ENCODE data around the gene C17orf75.

Gene C17orf75

GRCh38 chr17:32289471-32290070 lies 52.4 kb downstream of the C17orf75 start:
- H3K27ac Mint-ChIP-seq: no peak overlapping the region
- no peak overlapping the region for H3K4me3 Mint-ChIP-seq
- no peaks in the 10 kb centered on the region for H3K36me3 Mint-ChIP-seq (ENCODE audit: low read depth)
- peaks cover 70% of the 10 kb centered on the region for H3K27me3 Mint-ChIP-seq (ENCODE audit: low read depth, poor library complexity)
- H3K4me1 Mint-ChIP-seq: peaks cover 31% of the 10 kb centered on the region
- no peak for DNase-seq
- TF ChIP-seq CTCF (IDR thresholded peaks at IDR 0.05): no peak
- H3K9me3 Mint-ChIP-seq: no peaks in the 10 kb centered on the region

- no peak for DNase-seq
- TF ChIP-seq CTCF (IDR thresholded peaks at IDR 0.05): no peak
- Mint-ChIP-seq H3K4me3 (no peak overlapping the region), H3K9me3 (no peaks in the 10 kb centered on the region), H3K36me3 (ENCODE audit: low read depth) (no peaks in the 10 kb centered on the region), H3K4me1 (peaks cover 40% of the 10 kb centered on the region), H3K27me3 (ENCODE audit: low read depth, poor library complexity) (peaks cover 72% of the 10 kb centered on the region), H3K27ac (no peak overlapping the region)
Measured at GRCh38 chr17:32288615-32289014, 53.4 kb downstream of the C17orf75 start.

GRCh38 chr17:32287804-32288511 lies 54.0 kb downstream of the C17orf75 start:
- no peak for DNase-seq
- Mint-ChIP-seq H3K4me3 (no peak overlapping the region), H3K36me3 (ENCODE audit: low read depth) (no peaks in the 10 kb centered on the region), H3K4me1 (peaks cover 42% of the 10 kb centered on the region), H3K27me3 (ENCODE audit: low read depth, poor library complexity) (peaks cover 72% of the 10 kb centered on the region), H3K27ac (no peak overlapping the region), H3K9me3 (no peaks in the 10 kb centered on the region)
- no peak for TF ChIP-seq CTCF (IDR thresholded peaks at IDR 0.05)

- Mint-ChIP-seq H3K27ac (no peak overlapping the region), H3K9me3 (no peaks in the 10 kb centered on the region), H3K4me3 (no peak overlapping the region), H3K36me3 (ENCODE audit: low read depth) (no peaks in the 10 kb centered on the region), H3K4me1 (peaks cover 49% of the 10 kb centered on the region), H3K27me3 (ENCODE audit: low read depth, poor library complexity) (peaks cover 70% of the 10 kb centered on the region)
- no peak for DNase-seq
- TF ChIP-seq CTCF (IDR thresholded peaks at IDR 0.05): no peak
Measured at GRCh38 chr17:32286518-32286900, 55.5 kb downstream of the C17orf75 start.

DNA sequence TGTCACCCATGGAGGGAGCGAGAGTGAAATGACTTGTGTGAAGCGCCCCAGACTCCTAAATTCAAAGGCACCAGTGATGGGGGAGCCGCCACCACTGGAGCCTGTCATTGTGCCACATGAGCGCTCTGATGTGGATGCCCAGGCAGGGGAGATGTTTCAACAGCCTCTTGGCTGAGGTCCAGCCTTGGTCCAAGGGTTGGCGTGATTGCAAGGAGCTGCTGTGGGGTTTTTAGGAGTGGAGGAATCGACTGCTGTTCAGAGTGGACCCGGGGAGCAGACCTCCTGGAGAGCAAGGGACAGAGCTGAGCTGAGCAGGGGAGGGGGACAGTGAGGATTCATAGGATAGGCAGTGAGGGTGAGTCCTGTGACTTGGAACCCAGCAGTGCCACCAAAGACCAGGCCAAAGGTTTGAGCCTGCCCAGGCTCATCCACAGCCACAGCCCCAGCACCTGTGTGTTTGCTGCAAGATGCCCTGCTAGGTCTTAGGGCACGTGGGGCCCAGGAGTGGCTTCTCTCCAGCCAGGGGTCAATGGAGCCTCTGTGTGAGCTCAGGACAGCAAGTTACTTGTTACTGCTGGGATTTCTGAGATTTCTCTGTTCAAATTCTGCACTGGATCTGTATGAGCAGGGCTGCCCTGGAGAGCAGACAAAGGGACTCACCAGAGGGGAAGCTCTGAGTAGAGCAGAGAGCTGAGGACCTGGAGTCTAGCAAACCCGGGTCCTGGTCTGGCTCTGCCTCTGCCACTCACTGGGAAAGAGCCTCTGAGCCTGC lies 56.0 kb downstream of the C17orf75 start:
- no peak overlapping the region for H3K4me3 Mint-ChIP-seq
- H3K27ac Mint-ChIP-seq: no peak overlapping the region
- H3K9me3 Mint-ChIP-seq: no peaks in the 10 kb centered on the region
- H3K27me3 Mint-ChIP-seq (ENCODE audit: low read depth, poor library complexity): peaks cover 72% of the 10 kb centered on the region
- TF ChIP-seq CTCF (IDR thresholded peaks at IDR 0.05): no peak
- no peaks in the 10 kb centered on the region for H3K36me3 Mint-ChIP-seq (ENCODE audit: low read depth)
- DNase-seq: peak; percentile 18
- H3K4me1 Mint-ChIP-seq: peaks cover 51% of the 10 kb centered on the region

All from nephron progenitor cell (in vitro differentiated cells).